Right renal cortex interstitium (tissue), 3 donors: ENCODE measurements around the gene G6PC1. TPM values are rescaled to one million over a fixed set of nuclear protein-coding genes. Genes with fewer than 3 reads are reported as not detected.
"Not testable (repeated sequence)": the region's sequence is repeated elsewhere in the genome, so short reads cannot be mapped to it uniquely, and the experiment has no call there.

Experiments used
- DNase-seq, 3 donors: peaks; one replicate each; pipeline ENCODE4 v3.0.0-alpha.2; 2013; ENCODE audit warnings: low read depth in 3 of 3, low spot score in 2 of 3
- polyA plus RNA-seq, 3 donors: library from polyadenylated mRNA; unstranded; fragments of 120-200 nt; gene quantifications; one replicate each; pipeline ENCODE4 v1.2.1, GENCODE V29; 2013; ENCODE audit not compliant: insufficient read length in 3 of 3

The G6PC1 gene
- 1 to 10 TPM; 4.3 to 7.0 (median 6.5) TPM for polyA plus RNA-seq

DNA sequence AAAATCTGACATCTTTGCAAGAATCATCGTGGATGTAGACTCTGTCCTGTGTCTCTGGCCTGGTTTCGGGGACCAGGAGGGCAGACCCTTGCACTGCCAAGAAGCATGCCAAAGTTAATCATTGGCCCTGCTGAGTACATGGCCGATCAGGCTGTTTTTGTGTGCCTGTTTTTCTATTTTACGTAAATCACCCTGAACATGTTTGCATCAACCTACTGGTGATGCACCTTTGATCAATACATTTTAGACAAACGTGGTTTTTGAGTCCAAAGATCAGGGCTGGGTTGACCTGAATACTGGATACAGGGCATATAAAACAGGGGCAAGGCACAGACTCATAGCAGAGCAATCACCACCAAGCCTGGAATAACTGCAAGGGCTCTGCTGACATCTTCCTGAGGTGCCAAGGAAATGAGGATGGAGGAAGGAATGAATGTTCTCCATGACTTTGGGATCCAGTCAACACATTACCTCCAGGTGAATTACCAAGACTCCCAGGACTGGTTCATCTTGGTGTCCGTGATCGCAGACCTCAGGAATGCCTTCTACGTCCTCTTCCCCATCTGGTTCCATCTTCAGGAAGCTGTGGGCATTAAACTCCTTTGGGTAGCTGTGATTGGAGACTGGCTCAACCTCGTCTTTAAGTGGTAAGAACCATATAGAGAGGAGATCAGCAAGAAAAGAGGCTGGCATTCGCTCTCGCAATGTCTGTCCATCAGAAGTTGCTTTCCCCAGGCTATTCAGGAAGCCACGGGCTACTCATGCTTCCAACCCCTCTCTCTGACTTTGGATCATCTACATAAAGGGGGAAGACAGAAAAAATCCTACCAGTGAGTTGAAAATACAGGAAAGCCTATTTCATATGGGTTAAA, at the start of gene G6PC1:
G6PC1 (plus strand) TSS at position 340 of the 872 bp plus-strand sequence; CDS start at position 418, 78 bp downstream.
- no peak for DNase-seq

DNA sequence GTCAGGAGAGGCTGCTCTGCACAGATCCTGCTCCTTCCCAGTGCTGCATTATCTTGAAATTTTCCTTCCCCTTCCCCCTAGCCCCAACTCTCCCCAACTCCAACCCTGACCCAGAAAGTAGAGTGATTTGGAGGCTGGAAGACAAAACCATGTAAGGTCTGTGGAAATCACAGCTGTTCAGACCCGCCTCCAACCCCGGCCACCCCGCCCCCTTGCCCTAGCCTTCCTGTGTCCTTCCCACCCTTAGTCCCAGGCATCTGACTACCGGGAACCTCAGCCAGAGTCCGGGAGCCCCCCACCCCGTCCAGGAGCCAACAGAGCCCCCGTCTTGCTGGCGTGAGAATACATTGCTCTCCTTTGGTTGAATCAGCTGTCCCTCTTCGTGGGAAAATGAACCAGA, 49.6 kb upstream of the G6PC1 start, which contains the start of gene AOC3:
AOC3 (plus strand) TSS at position 246 of the 400 bp plus-strand sequence; CDS start at position 391, 145 bp downstream.
- DNase-seq, result no peak

DNA sequence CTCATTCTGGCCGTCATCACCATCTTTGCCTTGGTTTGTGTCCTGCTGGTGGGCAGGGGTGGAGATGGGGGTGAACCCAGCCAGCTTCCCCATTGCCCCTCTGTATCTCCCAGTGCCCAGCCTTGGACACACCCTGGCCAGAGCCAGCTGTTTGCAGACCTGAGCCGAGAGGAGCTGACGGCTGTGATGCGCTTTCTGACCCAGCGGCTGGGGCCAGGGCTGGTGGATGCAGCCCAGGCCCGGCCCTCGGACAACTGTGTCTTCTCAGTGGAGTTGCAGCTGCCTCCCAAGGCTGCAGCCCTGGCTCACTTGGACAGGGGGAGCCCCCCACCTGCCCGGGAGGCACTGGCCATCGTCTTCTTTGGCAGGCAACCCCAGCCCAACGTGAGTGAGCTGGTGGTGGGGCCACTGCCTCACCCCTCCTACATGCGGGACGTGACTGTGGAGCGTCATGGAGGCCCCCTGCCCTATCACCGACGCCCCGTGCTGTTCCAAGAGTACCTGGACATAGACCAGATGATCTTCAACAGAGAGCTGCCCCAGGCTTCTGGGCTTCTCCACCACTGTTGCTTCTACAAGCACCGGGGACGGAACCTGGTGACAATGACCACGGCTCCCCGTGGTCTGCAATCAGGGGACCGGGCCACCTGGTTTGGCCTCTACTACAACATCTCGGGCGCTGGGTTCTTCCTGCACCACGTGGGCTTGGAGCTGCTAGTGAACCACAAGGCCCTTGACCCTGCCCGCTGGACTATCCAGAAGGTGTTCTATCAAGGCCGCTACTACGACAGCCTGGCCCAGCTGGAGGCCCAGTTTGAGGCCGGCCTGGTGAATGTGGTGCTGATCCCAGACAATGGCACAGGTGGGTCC, 49.0 kb upstream of the G6PC1 start:
- DNase-seq, result not testable (repeated sequence)

DNA sequence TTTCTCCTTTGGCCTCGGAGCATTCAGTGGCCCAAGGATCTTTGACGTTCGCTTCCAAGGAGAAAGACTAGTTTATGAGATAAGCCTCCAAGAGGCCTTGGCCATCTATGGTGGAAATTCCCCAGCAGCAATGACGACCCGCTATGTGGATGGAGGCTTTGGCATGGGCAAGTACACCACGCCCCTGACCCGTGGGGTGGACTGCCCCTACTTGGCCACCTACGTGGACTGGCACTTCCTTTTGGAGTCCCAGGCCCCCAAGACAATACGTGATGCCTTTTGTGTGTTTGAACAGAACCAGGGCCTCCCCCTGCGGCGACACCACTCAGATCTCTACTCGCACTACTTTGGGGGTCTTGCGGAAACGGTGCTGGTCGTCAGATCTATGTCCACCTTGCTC, 48.2 kb upstream of the G6PC1 start:
- no peak for DNase-seq

DNA sequence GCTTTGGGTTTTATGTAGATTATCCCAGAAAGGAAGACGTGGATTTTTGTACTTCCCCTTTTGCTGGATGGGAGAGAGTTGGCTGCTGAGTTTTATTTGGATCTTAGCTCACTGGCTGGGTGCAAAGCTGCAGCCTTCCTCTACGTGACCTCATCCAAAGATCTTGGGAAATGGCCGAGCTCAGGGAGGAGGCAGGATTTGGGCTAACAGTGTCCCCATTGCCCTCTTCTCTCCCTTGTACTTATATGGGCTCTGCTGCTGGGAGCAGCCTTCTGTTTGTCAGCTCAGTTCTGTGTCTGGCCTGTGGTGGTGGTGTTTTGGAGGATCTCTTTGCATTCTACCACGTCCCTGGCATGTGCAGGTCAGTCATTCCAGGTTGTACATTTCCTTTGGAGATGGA, 47.6 kb upstream of the G6PC1 start:
- DNase-seq, result no peak

DNA sequence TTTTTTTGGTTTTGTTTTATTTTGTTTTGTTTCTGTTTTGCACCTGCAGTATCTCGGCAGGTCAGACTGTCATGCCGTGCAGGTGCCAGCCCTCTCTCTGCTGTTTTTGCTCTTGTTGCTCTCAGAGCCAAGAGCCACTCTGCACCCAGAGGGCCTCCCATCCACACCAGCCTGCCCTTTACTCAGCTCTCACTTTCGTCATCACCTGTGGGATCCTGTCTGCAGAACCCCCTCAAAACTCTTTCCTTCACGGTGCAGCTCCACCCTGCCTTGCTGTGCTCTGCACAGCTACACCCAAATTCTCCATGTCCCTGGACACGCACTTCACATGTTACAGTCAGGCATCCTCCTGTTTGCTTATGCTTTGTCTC, 47.0 kb upstream of the G6PC1 start:
- DNase-seq, result no peak

DNA sequence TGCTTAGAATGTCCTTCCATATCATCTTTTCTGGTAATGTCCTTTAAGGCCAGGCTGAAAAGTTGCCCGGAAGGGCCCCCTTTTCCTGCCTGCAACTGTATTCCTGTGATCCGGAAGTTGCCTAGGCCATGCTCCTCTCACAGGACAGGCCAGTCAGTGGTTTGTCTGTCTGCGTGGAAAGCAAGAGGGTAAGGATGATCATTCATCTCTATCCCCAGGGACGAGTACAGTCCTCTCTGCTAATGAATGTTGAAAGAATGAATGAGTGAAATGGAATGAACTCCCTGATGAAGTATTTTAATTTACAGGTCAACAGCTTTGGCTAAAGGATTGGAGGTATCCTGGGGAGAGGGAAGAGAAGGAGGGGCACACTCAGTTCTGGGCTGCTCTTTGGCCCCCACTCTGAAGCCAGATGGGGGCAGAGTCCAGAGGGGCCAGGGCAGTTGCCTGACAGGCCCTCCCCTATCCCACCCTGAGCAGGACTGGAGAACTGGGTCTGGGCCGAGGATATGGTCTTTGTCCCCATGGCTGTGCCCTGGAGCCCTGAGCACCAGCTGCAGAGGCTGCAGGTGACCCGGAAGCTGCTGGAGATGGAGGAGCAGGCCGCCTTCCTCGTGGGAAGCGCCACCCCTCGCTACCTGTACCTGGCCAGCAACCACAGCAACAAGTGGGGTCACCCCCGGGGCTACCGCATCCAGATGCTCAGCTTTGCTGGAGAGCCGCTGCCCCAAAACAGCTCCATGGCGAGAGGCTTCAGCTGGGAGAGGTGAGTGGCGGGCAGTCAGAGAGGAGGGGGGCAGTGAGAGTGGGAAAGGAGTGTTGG, 46.4 kb upstream of the G6PC1 start:
- no peak for DNase-seq

DNA sequence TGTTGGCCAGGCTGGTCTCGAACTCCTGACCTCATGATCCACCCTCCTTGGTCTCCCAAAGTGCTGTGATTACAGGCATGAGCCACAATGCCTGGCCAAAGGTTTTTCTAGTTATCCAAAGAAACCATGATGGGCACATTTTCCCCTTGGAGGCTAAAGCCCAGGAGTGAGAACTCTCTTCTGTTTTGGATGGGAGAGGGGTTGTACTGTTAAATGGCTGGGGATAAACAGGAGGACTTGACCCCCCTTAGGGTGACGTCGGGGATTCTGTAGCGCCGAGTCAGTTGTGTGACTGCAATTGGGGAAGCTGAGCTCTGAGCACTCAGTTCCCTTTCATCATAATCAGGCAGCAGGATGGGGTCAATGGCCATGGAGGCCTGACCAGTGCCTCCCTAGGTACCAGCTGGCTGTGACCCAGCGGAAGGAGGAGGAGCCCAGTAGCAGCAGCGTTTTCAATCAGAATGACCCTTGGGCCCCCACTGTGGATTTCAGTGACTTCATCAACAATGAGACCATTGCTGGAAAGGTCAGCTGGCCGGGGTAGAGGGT, 45.5 kb upstream of the G6PC1 start:
- DNase-seq, result no peak

DNA sequence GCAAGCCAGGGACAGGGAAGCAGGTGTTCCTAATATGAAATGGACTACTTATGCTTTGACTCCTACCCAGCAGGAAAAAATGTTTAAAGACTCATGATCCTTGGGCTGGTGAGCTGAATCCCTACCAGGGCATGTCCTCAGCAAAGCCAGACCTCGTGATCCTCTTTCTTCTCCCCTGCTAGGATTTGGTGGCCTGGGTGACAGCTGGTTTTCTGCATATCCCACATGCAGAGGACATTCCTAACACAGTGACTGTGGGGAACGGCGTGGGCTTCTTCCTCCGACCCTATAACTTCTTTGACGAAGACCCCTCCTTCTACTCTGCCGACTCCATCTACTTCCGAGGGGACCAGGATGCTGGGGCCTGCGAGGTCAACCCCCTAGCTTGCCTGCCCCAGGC, 44.5 kb upstream of the G6PC1 start:
- not testable (repeated sequence) for DNase-seq

DNA sequence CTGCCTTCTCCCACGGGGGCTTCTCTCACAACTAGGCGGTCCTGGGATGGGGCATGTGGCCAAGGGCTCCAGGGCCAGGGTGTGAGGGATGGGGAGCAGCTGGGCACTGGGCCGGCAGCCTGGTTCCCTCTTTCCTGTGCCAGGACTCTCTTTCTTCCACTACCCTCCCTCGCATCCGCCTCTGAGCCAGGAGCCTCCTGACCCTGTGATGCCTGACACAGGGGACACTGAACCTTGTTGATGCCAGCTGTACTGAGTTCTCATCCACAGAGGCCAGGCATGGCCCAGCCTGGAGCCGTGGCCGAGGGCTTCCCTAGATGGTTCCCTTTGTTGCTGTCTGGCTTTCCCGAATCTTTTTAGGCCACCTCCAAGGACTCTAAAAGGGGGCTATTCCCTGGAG, 44.1 kb upstream of the G6PC1 start:
- not testable (repeated sequence) for DNase-seq

DNA sequence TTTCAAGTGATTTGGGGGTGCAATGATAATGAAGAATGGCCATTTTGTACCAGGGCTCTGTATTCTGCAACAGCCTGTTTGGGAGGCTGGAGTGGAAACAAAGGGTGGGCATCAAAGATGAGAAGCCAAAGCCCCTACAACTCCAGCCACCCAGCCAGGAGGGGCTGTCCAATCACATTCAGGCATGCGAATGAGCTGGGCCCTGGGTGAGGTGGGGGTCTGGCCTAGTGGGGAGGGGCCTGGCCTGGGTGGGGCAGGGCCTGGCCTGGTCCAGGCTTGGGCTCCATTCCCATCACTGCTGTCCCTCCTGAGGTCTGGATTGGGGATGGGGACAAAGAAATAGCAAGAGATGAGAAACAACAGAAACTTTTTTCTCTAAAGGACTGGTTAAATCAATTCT, 43.2 kb upstream of the G6PC1 start:
- DNase-seq, result no peak

DNA sequence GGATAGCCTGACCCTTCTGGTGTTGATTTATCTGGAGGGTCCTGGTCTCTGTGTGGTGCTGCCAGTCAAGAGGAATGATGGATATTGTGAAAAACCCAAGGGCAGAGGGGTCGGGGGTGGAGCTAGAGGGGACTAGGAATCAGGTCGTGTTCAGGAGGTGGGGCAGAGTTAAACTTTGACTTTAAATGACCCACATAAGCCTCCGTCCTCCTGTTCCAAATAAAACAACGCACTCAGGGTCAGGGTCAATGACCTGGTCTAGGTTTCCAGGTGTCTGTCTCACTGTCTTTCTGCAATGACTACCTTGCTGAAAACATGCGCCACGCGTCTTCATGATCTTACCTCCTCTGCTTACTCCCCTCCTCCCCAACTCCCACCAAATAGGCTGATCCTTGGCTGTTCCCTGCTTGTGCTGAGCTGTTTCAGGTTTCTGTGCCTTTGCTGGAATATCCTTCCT, 34.9 kb upstream of the G6PC1 start:
- no peak for DNase-seq

DNA sequence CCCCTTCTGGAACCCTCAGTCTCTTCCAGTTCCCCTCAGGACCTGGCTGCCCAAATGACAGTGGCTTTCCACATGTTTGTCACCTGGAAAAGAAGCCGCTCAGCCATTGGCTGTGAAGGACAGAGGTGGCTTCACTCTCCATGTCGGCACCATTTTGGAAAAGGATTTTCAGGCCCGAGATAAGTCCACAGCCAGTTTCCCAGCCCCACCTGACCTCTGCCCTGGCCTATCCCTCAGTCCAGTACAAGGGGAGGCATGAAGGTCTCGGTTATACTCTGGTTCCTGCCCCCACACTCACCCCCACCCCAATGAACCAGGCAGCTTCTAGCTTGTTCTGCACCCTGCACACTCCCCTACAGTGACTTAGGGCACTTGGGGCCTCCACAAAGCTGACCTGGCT, 34.4 kb upstream of the G6PC1 start:
- DNase-seq, result no peak

DNA sequence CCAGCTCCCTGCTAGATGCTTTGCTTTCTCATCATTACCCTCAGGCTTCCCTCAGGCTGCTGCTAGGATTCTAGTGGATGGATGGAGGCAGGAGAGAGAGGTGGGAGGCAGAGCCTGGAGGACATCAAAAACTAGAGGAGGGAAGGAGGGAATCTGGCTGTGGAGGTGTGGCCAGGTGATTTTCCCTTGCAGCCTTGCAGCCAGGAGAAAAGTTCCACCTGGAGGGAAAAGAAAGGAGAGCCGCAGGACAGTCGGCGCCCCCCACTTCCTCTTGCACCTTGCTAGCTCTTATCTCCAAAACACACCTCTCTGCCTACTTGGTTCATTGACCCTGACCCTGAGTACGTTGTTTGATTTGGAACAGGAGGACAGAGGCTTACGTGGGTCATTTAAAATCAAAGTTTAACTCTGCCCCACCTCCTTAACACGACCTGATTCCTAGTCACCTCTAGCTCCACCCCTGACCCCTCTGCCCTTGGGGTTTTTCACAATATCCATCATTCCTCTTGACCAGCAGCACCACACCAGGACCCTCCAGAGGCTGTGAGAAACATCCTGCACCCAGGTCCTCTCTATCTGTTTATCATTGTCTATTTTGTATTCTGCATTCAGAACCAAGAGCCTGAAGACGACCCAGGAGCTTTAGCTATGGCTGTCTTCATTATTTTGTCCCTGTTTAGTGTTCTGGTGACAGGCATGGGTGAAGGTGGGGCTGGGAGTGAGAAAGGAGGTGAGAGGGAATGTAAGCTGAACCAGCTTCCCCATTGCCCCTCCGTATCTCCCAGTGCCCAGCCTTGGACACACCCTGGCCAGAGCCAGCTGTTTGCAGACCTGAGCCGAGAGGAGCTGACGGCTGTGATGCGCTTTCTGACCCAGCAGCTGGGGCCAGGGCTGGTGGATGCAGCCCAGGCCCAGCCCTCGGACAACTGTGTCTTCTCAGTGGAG, 33.7 kb upstream of the G6PC1 start:
- DNase-seq, result no peak

DNA sequence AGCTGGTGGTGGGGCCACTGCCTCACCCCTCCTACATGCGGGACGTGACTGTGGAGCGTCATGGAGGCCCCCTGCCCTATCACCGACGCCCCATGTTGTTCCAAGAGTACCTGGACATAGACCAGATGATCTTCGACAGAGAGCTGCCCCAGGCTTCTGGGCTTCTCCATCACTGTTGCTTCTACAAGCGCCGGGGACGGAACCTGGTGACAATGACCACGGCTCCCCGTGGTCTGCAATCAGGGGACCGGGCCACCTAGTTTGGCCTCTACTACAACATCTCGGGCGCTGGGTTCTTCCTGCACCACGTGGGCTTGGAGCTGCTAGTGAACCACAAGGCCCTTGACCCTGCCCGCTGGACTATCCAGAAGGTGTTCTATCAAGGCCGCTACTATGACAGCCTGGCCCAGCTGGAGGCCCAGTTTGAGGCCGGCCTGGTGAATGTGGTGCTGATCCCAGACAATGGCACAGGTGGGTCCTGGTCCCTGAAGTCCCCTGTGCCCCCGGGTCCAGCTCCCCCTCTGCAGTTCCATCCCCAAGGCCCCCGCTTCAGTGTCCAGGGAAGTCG, 32.8 kb upstream of the G6PC1 start:
- DNase-seq, result not testable (repeated sequence)

DNA sequence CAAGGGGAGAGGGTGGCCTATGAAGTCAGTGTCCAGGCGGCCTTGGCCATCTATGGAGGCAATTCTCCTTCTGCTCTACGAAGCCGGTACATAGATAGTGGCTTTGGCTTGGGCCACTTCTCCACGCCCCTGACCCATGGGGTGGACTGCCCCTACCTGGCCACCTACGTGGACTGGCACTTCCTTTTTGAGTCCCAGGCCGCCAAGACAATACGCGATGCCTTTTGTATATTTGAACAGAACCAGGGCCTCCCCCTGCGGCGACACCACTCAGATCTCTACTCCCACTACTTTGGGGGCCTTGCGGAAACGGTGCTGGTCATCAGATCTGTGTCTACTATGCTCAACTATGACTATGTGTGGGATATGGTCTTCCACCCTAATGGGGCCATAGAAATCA, 32.3 kb upstream of the G6PC1 start:
- DNase-seq, result no peak

DNA sequence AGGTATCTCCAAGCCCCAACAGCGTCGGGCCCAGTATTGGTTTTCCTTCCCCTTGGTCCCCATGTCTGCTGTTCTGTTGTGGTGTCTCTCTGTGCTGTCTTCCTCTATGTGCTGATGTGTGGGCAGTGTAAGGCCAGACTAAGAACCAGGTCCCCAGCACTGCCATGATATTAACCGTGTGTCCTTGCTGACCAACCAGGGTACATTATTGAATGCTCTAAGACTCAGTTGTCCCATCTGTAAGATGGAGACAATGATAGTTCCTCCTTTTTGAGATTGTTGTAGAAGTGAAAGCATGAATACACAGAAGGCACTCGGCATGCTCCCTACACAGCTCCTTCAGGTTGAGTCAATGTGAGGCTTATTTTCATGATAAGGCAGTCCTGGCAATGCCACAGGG, 29.0 kb upstream of the G6PC1 start:
- no peak for DNase-seq

DNA sequence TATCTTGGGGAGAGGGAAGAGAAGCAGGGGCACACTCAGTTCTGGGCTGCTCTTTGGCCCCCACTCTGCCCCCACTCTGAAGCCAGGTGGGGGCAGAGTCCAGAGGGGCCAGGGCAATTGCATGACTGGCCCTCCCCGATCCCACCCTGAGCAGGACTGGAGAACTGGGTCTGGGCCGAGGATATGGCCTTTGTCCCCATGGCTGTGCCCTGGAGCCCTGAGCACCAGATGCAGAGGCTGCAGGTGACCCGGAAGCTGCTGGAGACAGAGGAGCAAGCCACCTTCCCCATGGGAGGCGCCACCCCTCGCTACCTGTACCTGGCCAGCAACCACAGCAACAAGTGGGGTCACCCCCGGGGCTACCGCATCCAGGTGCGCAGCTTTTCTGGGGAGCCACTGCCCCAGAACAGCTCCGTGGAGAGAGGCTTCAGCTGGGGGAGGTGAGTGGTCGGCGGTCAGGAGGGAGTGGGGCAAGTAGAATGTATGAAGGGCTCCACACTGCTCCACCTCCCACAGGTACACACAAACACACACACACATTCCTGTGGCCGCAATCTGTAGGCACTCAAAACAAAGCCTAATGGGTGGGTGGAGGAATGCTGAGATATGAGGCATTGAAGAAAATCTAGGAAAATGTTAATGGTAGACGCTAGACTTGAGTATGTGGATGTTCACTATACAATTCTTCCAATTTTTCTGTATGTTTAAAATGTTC, 28.2 kb upstream of the G6PC1 start:
- DNase-seq, result no peak
